HG02798 (cell line): Measurements from ENCODE around the gene TPRN.

Experiments used
- ATAC-seq: cut with Tn5 transposase; IDR thresholded peaks from one replicate; pipeline ENCODE4 v1.9.1; 2021; ENCODE audit warnings: mild to moderate bottlenecking; ENCODE audit not compliant: unreplicated experiment, poor library complexity

Gene TPRN

DNA sequence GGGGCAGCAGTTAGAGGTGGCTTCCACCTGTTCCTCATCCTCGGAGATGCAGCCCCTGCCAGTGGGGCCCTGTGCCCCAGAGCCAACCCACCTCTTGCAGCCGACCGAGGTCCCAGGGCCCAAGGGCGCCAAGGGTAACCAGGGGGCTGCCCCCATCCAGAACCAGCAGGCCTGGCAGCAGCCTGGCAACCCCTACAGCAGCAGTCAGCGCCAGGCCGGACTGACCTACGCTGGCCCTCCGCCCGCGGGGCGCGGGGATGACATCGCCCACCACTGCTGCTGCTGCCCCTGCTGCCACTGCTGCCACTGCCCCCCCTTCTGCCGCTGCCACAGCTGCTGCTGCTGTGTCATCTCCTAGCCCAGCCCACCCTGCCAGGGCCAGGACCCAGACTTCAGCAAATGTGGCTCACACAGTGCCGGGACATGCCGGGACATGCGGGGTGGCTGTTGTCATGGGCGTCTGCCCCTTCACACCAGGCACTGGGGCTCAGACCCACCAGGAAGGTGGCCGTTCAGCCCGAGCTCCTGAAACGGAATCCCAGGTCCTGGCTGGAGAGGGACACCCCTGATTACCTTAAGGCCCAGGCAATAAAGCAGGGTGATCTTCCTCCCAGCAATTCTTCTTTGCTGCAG is 25.3 kb upstream of the TPRN start:
- no peak for ATAC-seq

DNA sequence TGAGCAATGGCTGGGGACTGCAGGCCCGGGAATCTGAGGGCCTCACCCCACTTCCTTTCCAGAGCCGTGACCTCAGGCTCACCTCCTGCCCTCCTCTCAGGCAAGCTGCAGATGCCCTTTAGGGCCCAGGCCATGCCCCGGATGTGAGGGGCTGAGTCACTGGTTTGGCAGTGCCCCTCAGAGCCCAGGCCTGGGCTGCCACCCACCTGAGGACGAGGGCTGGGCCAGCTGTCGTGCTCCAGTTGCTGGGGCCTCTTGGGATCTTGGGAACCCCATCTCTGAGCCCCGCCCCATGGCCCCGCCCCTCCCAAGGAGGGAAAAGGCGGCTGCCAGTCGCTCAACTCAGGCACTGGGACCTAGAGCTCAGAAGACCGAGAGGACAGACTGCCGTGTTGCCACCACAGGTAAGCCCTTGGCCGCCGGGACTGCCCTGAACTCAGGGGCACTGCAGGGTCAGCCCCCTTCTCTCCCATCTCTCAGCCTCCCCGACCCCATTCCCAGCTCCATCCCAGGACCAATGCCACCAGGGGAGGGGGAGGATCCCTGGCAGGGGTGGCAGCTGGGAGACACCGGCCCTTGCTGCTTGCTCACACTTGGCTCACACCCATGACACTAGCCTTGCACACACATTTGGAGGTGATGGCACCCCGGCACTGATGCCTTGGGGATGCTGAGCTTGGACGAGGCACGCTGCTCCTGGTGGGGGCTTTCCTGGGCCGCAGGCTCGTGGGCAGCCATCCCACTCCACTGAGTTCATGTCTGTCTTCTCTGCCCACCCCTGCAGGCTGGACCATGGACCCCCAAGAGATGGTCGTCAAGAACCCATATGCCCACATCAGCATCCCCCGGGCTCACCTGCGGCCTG is 24.5 kb upstream of the TPRN start, which contains the start of gene CYSRT1:
Gene CYSRT1, plus strand, starts transcription at position 345 of the 865 bp plus-strand sequence. Its CDS starts 448 bp downstream, at position 793.
- ATAC-seq = no peak

DNA sequence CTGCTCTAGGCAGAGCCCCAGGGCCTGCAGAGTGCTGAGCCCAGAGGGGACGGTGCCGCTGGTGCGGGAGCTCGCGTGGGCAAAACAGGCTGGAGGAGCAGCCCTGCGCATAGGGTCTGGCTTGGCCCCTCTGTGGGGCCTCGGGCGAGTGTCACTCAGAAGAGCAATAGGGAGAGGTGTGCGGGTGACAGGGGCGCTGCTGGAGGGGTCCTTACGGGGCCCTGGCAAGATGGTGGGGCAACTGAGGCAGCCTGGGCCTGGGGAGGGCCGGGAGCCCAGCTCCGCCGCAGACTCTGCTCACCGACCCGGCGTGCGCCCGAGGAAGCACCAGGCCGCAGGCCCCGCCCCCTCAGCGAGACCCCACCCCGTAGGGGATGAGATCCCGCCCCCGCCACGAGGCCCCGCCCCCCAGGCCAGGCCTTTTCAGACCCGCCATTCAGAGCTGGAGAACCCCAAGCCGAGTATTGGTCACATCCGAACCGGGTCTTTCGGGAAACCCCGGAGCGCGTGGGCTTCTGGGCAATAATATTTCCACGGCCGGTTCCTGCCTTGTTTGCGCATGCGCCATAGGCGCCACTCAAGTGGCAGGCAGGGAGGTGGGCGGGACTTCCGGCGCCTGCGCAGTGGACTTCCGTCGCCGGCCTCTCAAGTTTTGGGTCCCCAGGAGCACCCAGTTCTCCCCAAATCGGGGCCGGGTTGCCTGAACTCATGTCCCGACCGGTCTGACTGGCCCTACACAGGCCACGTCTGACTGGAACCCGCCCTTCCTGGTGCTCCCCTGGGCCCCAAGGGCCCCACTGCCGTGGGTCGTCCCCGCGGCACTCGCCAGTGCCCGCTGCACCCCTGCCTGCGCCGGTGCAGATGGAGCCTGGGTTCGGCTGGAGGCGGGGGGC is 22.8 kb upstream of the TPRN start:
- peak; percentile 84 for ATAC-seq

DNA sequence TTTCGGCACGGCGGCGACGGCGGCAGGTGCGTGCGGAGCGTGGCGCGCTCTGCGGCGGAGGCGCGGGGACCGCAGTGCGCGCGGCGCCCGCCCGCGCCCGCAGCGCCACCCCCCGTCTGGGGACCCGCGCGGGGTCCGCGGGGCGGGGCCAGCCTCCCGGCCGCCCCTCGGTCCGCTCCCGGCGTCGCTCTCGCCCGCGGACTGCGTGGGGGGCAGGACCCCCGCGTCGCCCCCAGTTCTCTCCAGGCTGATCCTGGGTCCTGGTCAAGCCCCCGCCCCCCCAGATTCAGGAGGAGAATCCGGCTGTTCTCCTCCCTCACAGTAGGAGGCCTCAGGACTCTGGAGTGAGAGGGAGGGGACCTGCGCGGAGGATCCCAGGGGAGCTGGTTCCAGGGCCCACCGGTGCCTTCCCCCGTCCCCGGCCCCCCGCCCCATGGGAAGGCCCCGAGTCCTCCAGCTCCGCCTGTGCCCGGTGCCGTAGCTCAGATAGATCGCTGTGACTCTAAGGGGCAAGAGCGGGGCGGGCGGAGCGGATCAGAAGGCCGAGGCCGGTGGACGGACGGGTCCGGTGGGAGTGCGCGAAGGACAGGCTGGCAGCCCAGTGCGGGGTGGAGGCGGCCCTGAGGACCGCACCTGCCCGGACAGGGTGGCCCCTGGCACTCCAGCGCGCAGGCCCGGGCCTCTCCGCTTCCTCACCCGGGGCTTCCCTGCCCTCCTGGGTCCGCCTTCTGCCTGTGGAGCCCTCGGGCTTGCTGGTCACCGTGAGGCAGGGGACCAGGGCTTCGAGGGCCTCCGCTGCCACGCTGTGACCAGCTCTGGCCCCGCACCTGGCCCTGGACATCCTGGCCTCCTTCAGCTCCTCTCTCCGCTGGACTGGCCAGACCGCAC is 21.9 kb upstream of the TPRN start, which contains the start of gene RNF208:
Gene RNF208, minus strand, starts transcription at position 51 of the 888 bp plus-strand sequence. CDS start 1,028 bp downstream, outside the sequence.
- no peak for ATAC-seq

DNA sequence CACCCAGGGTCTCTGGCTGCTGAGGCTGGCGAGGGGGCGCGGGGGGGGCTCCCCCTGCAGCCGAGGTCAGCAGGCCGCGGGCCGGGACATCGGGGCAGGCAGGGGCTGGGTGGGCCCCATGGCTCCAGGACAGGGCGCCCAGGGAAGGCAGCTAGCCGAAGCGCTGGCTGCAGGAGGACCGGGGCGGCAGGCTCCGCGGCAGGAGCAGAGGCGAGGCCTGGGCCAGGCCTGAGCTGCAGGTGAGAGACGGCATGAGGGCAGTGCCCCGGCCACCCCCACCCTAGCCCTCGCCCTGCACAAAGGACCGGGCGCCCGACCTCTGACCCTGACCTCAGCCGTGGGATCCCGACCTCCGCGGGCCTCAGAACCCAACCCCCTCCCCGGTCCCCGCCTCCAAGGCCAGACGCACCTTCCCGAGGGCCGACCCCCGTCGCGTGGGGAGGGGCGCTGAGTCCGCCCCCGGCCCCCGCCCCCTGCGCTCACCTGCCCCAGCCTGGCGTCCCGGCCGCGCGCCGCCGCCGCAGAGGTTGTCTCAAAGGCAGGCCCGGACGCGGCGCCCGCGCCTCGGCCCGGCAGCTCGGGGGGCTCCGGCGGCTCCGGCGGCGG is 21.1 kb upstream of the TPRN start:
- no peak for ATAC-seq

DNA sequence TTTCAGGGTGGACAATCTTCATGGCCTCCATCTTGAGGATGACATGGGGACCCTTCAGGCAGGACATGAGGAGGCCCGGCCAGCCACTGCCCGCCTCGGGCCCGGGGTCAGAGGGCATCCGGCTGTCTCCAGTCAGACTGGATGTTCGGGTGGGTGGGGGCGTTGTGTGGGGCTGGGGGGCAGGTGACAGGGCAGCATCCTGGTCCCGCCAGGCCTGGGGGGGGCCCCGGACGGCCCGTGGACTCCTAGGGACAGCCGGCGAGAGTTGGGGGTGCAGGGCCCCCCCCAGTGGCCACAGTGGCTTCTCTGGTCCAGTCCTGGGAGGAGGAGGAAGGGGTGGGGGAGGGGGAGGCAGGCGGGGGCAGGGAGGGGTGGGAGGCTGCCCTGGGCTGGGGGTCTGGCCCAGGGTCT is 20.6 kb upstream of the TPRN start:
- ATAC-seq = no peak

DNA sequence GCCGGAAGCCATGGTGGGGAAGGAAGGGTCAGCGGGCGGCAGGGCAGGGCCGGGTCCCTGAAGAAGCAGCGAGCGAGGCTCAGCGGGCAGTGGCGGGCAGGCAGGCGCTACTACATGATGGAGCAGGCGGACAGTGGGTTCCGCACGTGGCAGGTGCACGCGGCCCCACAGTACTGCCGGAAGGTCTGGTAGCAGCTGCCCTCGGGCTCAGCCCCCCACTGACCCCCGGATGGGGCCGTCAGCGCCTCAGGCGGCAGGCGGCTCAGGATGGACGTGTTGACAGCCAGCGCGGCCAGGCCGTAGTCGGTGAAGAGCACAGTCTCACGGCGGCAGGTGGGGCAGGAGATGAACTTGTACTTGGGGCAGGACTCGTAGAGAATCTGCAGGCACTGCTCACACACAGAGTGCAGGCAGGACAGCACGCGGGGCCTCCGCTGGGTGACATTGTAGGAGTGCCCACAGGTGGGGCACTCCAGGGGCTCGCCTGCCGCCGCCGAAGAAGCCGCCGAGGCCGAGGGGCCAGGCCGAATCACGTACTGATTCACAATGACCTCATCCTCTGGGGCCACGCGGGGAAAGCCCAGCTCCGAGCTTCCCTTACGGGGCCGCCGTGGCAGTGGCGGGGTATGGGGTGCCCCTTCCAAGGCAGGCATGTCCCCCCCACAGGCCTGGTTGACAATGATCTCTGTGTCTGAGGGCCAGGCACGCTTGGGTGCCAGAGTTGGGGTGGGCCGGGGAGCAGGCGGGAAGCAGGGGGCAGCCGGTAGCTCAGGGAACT is 20.0 kb upstream of the TPRN start:
- no peak for ATAC-seq

DNA sequence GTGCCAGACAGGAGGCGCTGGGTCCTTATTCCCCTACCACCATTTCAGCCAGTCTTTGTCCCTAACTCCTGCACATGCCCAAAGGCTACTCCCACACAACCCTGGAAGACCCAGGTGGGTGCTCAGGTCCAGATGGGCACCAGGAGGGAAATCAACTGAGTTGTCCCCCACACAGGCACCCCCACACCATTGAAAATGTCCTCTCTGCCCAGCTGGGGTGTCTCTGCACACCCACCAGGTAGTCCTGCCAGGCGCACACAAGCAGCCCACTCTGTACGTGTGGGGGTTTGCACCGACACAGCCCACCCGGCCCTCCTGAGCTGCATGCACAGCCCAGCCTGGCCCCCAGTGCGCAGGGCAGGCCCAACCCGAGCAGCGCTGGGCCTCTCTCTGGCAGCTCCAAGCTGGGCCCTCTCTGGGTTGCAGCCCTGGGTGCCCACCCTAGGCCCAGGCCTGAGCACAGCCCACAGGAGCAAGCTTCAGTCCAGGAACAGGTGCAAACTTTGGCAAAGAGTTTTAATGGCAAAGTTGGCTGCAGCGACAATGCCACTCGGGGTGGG is 19.3 kb upstream of the TPRN start:
- no peak for ATAC-seq

DNA sequence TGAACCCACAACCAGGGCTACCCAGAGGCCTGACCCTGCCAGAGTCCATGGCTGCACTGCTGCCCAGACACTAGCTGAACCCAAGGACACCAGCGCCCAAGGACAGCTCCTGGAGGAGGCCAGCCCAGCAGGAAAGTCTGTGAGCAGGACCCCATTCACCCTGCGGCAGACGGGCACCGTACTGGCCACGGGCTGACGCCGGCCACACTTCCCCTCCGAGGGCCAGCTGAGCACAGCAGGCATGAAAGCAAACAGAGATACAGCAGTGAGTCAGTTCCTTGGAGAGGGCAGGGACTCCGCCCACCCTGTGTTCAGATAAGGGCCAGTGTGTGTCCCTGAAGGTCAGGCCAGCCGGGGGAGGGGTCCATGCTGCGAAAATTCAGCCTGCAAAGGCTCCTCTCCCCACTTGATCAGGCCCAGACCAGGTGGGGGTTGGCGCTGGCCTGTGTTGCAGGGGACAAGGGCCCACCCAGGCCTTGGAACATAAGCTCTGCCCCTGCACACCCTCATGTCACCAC is 18.3 kb upstream of the TPRN start:
- ATAC-seq = no peak

DNA sequence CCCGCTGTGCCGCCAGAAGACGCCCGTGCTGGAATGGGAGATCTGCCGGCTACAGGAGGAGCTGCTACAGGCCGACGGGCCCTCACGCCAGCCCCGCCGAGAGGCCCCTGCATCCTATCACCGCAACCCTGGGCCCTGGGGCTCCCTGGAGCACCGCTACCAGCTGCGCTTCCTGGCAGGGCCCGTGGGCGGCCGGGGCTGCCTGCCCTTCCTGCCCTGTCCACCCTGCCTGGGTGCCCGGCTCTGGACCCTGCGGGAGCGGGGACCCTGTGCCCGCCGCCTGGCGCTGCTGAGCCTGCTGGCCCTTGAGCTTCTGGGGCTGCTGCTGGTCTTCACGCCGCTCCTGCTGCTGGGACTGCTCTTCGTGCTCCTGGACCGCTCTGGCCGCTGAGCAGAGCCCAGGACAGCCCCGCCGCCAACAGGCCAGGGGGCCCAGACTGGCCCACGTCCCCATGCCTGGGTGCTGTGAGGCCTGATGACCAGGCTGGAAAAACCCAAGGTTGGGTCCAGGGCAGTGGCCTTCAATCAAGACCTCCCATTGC is 17.7 kb upstream of the TPRN start:
- no peak for ATAC-seq

DNA sequence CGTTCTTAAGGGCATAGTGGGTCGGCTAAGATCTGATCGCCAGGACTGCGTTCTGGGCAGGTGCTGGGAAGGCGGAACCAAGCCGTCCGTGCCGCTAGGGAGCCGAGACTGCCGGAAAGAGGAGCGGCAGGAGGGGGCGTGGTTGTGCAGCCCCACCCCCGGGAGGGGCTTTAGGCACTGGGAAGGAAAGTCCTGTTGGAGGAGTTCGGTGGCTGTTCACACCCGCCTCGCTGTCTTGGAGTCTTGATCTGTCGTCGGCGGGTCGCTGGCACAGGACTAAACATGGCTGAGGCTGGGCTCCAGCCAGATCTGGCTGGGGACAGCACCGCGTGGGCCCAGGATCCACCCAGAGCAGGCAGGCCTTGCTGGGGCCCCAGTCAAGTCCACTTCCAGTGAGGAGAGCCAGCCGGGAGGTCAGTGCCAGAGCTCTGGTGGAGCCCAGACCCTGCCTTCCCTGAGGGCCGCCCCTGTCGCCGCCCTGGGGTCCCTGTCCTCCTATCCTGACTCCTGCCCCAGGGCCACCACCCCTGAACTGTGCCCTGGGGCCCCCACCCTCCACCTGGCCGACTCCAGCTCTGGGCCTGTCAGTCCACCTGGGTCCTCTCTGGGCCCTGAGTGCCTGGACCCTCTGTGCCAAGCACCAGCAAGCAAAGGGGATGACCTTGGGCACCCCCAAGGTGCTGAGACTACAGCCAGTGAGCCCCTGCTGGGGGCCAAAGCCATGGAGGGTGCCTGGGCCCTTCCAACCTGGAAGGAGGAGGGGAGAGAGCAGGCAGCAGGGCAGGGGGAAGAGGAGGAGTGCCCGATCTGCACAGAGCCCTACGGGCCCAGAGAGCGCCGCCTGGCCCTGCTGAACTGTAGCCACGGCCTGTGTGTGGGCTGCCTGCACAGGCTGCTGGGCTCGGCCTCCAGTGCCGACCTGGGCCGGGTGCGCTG is 17.0 kb upstream of the TPRN start:
- ATAC-seq = no peak

DNA sequence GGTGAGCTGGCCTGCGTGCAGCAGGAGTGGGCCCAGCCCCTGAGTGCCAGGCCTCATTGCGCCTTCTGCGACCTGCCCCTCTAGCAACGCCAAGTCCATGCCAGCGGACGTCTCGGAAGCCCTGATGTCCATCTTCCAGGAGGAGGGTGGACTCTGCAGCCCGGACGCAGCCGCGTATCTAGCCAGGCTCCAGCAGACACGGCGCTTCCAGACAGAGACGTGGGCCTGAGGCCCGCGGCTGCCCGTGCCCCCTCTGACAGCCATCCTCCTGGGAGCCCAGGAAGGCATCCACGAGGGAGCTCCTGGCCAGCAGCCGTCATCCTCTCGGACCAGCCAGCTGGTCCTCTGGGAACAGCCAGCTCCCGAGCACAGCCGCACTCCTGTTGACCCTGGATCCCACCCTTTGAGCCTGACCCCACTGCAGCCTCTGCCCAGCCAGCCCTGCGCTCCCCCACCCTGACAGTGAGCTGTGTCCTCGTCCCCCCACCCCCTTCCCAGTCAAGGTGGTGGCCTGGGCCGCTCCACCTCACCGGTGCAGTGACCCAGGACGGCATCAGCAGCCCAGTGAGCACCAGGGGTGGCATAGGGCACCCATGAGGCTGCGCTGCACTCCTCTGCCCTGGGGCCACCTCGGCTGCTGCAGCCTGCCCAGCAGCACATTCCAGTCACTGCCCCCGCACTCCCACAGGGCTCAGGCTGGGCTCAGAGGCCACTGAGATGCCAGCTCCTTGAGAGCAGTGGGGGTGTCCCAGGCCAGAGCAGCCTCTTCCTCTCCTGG is 15.8 kb upstream of the TPRN start:
- ATAC-seq = no peak

DNA sequence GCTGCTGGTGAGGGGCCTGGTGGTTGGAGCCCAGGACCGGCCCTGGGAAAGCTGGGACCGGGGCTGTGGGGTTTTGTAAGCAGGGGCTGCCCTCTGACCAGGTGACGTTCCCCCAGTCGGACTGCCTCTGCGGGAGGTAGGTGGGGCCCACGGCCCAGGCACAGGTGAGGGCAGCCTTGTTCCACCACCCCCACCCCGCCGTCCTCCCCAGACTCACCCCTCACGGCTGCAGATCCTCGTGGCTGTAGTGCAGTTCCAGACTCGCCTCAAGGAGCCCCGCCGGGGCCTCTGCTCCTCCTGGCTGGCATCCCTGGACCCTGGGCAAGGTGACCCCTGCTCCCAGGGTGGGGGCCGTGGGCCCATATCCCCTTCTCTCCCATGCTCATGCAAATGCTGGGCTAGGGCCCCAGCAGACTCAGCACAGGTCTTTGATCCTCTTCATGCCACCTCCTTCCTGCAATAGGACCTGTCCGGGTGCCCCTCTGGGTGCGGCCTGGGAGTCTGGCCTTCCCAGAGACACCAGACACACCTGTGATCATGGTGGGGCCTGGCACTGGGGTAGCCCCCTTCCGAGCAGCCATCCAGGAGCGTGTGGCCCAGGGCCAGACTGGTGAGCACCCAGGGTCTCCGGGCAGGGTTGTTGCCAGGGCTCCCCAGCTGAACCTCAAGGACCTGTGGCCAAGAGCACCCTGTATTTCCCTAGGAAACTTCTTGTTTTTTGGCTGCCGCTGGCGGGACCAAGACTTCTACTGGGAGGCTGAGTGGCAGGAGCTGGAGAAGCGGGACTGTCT is 14.8 kb upstream of the TPRN start:
- ATAC-seq = no peak

DNA sequence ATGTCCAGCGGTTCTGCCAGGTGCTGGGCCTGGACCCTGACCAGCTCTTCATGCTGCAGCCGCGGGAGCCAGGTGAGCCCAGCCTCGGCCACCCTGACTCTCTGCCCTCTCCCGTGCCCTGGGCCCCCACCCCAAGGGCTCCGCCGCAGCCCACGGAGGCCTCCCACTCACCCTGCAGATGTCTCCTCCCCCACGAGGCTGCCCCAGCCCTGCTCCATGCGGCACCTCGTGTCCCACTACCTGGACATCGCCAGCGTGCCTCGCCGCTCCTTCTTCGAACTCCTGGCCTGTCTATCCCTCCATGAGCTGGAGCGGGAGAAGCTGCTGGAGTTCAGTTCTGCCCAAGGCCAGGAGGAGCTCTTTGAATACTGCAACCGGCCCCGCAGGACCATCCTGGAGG is 14.1 kb upstream of the TPRN start:
- no peak for ATAC-seq
